HG02970 (cell line): ENCODE data around the gene SBF1.

Experiments used
- ATAC-seq: cut with Tn5 transposase; IDR thresholded peaks from one replicate; pipeline ENCODE4 v1.9.1; 2021; ENCODE audit warnings: mild to moderate bottlenecking, moderate library complexity, moderate number of reproducible peaks; ENCODE audit not compliant: unreplicated experiment, low FRiP score

SBF1 gene

DNA sequence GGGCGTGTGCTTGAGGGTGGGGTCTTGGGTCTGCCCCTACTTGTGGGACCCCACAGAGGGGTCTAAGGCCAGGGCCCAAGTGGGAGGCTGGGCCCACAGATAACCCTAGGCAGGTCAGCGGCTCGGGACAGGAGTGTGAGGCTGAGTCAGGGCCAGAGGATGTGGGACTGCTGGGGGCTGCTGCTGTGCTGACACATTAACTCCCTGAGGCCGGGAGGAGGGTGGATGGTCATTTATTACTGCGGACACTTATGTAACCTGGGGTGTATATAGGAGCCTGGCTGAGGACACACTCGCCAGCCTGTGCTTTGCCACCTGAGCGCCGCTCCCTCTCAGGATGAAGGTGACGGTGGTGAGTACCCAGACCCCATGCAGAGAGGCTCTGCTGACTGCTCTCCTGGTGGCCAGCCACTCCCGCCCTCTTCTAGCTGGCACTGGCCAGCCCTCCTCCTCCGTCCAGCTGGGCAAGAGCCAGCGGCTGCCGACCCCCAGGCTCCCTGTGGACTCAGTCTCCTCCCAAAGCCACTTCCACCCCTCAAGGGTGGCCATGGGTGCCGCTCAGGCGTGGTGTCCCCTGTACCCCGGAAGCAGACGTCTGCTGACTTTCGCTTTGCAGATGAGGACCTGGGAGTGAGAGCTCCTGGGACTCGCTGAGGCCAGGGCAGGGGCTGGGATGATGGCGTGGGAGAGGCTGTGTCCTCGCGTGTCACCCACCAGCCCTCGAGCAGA lies 11.9 kb upstream of the SBF1 start, which contains the start of gene MIOX:
Gene MIOX, plus strand, starts transcription at position 299 of the 729 bp plus-strand sequence. Its CDS starts 39 bp downstream, at position 338.
- ATAC-seq, result no peak

DNA sequence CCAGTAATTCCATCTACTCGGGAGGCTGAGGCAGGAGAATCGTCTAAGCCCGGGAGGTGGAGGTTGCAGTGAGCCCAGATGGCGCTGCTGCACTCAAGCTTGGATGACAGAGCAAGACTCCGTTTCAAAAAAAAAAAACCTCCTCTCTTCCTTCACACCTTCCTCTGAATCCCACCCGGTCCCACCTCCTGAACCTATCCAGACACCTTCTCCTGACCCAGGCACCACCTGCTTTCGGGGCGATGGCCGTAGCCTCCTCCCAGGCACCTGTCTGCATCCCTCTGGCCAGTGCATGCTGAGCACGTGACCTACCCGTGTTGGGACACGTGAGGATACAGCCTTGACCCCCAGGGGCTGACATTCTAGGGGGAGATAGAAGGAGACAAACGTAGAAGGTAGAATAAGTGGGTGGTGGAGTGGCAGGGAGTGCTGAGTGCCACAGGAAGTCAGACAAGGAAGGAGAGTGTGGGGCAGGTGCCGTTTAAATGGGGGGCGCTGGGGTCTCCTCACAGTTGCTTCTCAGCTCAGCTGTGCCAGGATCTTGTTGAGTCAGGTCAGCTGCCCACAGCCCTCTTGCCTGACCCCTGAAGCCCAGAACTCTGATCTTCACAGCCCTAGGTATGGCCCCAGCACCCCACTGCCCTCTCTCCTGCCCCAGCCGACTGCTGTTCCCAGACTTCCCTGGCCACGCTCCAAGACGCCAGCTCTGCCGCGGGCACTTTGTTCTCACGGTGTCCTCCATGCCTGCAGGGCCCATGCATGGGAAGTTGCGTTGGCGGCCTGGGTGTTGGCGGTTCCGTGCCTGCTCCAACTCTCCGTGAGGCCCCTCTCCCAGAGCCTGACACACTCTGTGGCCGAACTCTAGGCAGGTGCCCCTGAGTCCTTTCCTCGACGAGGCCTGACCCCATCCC lies 10.6 kb upstream of the SBF1 start:
- ATAC-seq, result no peak

DNA sequence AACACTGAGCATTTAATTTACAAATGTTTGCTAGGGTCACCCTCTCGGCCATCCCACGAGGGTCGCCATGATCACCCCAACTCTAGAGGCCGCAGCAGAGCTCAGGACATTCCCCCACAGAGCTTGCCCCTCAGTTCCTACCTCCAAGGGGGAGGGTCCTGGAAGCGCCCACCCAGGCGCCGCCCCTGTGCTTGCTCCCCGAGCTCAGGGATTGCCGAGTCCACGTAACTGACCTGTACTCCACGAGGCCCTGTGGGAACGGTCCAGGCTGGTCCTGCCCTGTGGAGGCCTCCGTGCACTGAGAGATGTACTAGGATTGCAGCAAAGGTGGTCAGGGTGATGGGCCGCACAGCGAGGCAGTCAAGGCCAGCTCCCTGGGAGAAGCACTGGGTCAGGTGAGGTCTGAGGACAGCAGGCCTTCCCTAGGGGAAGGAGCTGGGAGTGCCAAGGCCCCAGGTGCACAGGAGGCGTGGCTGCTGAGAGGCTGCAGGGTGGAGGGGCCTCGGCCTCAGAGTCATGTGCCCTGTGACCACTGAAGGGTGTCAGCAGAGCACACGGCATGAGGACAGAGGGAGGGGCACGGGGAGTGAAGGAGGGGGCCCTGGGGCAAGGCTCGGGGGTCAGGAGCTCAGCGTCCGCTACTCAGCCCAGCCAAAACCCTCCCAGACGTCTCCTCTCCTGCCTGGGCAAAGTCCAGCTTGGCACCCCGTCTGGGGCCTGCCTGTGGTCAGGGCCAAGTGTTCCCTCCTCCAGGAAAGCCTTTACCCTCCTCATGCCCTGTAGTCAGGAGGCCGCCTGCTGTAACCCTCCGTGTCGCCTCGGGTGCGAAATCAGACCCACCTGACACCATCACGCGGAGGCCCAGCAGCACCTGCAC lies 9.4 kb upstream of the SBF1 start:
- no peak for ATAC-seq

DNA sequence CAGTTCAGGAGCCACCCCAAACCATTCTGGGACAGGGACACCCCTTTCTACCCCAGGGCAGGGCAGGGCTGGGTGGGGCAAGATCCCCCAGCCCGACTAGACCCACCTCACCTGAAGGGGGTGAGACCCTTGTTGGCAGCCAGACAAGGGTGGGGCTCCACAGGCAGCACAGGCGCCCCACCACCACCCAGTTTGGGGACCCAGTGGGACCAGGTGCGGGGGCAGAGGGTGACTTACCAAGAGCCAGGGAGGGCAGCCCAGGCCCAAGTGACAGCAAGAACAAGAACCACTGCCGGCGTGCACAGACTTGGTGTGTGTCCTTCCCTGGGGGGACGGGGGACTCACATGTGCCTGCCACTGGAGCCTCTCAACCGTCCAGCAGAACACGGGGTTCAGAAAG lies 8.7 kb upstream of the SBF1 start:
- ATAC-seq, result no peak

DNA sequence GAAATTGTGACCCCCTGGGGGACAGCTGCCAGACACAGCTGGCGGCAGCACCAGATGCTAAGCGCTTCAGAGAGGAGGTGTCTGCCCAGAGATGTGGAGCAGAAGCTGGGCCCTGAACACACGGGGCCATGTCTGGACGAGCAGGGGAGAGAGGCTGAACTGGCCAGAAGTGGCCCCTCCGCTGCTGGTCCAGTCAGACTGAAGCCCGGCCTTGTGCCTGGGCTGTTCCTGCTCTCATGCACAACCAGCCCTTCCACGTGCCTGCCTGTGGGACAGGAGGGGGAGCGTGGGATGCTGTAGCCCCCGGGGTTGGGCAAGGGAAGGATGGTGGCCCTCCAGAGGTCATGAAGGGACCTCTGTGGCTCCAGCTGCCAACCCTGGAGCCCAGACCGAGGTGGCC lies 8.3 kb upstream of the SBF1 start:
- ATAC-seq, result no peak

DNA sequence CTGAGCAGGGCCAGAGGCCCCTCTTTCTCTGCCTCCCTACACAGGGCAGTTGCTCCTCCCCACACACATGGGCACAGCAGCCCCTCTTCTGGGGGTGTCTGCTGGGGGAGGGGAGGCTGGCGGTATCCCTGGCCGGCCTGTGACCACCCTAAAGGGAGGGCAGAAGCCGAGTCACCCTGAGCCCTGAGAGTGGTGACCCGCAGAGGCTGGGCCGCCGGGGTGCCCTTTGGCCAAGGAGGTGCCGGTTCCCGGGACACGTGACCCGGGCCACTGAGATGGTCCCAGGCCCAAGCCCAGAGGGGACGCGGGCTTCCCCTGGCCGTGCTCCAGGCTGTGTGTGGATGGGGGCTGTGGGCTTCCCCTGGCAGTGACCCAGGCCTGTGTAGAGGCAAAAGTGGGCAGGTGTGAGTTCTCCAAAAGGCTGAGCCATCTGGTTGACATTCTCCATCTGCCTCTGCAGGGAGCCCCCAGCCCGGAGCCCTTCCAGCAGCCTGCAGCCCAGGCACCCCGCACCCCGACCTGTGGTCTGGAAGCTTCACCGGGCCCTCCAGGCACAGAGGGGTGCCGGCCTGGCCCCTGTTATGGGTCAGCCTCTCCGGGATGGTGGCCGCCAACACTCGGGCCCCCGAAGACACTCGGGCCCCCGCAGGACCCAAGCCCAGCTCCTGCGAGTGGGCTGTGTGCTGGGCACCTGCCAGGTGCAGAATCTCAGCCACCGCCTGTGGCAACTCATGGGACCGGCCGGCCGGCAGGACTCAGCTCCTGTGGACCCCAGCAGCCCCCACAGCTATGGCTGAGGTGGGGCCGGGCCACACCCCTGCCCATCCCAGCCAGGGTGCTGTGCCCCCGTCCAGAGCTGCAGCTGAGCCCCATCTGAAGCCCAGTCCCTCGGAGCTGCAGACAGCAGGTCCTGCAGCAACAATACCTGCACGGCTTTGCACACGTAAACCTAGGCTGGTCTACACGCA lies 7.6 kb upstream of the SBF1 start:
- no peak for ATAC-seq

DNA sequence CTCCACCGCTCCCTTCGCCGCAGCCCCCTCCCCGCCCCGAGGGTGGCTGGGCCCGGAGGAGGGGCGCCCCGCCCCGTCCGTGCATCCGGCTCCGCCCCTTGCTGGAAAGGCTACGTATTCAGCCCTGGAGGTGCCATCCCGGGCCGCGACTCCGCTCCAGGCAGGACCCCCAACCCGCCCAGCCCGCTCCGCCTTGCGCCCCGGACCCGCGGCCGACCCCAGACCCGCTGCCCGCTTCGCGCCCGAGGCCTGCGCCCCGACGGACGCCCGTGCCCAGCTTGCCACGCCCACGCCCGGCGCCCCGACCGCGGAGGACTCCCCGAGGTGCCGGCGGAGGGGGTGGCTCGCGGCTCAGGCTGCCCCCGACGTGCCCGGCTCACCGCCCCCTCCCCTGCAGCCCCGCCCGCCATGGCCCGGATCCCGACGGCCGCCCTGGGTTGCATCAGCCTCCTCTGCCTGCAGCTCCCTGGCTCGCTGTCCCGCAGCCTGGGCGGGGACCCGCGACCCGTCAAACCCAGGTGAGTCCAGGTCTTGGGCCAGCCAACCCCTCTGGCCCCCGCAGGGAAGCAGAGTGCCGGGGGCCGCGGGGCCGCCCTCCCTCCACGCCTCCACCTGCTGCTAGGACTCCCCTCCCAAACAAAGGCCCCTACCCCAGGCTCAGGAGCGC lies 6.7 kb upstream of the SBF1 start, which contains the start of gene ADM2:
Gene ADM2, plus strand, starts transcription at position 104 of the 667 bp plus-strand sequence. Its CDS starts 305 bp downstream, at position 409.
- no peak for ATAC-seq

DNA sequence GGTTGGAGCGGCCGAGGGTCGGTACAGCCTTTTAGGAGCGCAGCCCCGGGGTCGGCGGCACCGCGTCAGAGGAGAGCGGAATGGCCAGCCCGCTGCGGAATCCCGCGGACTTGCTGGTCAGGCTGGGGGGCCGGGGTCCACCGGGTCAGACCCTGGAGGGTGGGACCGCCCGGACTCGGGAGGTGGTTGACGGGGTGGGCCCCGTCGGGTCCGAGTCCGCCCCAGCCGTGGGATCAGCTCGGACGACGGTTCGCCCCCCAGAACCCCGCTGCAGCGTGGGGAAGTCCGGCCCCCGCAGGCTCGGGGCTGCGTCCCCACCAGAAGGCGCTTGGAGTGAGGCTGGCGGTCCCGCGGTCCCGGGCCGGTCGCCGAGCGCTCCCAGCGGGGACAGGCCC lies 6.2 kb upstream of the SBF1 start:
- no peak for ATAC-seq

DNA sequence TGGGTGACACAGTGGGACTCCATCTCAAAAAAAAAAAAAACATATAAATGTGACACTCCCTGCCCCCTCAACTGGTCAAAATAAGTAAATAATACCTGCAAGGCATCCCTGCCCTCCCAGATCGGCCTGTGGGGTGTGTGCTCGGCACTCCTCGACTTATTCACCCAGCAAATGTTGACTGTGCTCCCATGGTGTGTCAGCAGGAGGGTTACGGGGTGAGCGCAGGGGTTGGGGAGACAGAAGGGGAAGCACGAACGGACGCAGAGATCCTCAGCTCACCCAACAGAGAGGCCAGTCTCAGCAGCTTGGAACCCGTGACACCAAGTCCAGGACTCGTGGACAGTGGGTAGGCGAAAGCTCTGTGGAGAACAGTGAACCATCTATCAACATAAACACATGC lies 4.9 kb upstream of the SBF1 start:
- ATAC-seq, result no peak

DNA sequence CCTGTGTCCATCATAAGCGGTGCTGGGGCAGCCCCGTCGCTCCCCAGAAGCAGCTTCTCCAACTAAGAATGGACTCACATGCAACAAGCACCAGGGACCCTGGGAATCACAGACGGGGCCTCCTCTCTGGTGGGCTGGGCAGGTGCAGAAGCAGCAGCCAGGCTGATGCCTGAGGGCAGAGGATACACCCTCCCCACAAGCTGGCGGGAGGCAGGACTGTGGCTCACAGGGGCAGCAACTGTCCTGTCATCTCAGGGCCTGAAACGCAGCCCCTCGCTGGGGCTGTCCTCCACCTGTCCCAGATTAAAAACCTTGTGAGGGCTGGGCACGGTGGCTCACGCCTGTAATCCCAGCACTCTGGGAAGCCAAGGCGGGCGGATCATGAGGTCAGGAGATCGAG lies 3.1 kb upstream of the SBF1 start:
- ATAC-seq, result no peak

DNA sequence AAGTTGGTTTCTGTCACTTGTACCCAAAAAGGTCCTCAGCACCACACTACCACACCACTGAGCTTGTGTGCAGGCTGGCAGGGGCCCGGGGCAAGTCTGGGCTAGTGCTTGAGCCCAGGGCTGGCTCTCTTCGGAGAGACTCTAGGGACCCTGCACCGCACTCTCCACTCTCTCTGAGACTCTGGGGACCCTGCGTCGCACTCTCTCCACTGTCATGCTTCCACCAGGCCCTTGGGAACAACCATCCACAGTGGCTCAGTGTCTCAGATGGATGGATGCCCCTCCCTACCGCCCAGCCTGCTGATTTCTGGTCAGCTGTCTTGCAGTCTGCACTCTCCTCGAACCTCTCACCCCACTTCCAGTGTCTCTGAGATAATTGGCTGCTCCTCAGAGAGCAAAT lies 2.0 kb upstream of the SBF1 start:
- ATAC-seq, result no peak

DNA sequence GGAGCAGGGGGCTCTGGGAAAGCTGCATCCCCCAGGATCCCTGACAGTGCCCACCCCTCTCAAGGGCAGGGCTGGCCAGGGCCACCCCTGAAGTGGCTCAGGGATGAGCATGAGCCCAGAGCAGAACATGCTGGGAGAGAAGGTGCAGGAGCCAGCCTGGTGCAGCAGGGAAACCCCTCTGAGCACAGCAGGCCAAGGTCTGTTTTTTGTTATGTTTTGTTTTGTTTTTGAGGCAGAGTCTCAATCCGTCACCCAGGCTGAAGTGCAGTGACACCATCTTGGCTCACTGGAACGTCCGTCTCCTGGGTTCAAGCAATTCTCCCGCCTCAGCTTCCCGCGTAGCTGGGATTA lies 792 bp upstream of the SBF1 start:
- ATAC-seq, result no peak

DNA sequence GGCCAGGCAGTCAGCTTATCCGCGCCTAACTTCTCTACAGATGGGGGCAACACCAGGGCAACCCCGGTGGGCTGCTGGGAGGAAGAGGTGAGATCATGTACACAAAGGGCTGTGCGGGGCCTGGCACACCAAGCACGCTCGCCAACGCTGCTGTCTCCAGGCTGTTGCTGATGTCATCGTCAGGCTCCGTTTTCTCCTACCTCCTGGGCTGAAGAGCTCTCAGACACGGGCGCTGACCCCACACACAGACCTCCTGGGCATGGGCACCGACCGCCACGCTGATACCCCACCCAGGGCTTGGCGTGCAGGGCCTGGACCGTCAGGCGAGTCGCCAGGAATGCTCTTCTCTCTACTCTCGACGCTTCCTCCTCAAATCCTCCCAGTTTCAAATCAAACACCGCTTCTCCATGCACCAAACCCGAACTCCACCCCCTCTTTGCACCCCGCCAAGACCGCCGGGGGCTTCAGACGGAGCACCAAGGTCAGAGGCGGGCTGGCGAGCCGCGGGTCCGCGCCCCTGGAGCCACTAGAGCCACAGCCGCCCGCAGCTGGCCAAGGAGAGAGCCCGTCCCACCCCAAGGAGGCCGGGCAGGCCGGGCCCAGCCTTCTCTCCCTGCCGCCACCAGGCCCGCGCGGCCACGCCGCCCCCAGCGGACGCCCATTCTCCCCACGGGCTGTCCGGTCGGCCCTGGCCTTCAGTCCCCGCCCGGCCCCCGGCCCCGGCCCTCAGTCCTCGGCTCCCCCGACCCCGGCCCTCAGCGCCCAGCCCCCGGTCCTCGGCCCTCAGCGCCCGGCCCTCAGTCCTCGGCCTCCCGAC lies 772 bp downstream of the SBF1 start:
- ATAC-seq, result no peak

DNA sequence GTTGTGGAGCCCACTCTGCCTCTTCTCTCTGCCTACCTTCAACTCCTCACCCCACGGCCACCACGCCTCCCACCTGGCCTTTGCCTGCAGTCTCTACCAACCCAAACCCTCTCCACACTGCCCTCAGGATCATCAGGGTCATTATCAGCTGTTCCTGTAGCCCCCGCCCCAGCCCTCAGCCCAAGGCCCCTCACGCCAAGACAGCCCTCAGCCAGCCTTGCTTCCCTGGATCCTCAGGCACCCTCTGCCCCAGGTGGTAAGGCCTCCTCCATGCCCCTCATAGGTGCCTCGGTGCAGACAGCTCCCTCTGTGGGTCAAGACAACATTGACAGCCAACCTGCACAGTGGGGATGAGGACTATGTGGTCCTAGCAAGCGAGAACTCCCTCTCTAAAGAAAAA lies 1.7 kb downstream of the SBF1 start:
- no peak for ATAC-seq

DNA sequence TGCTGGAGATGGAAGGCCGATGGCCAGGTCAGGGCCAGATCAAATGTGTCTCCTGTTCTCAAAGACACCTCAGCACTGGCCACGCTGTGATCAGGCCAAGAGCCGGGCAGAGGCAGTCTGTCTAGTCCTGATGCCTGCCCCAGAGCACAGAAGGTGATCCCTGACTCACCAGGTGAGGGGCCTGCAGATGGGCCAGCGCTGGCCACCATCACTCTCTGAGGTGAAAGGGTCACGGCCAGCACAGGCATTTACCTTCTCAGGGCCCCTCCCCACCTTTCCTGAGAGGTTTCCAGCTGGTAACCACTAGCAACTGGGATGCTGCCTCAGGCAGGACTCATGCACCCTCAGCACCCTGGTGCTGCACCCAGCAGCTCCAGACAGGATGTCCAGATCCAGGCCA lies 2.9 kb downstream of the SBF1 start:
- ATAC-seq, result no peak

DNA sequence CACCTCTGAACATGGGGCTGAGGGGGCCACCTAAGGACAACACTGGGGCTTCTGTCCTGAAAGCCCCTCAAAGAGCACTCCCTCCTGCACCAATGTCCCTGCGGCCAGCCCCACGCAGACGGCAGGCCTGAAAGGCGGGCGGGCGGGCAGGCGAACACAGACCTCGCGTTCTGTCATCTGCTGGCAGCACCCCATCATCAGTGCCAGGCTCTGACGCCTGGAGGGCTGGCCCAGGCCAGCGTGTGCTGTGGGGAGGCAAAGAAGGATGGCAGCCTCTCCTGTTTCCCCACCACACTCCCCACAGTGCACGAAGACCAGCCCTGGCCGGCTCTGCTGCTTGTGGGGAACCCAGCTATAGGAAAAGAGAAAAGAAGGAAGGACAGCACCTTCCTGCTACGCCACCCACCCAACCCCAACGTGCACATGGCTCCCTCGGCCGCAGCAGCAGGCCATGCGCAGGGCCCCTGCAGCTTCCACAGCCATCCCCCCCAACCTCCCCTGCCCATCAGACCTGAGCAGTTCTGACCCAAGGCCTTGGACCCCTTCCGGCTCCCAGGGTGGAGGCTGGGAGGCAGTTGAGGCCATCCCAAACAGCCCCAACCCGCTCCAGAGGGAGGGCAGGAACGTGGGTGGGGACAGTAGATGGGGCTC lies 3.5 kb downstream of the SBF1 start:
- ATAC-seq, result no peak

DNA sequence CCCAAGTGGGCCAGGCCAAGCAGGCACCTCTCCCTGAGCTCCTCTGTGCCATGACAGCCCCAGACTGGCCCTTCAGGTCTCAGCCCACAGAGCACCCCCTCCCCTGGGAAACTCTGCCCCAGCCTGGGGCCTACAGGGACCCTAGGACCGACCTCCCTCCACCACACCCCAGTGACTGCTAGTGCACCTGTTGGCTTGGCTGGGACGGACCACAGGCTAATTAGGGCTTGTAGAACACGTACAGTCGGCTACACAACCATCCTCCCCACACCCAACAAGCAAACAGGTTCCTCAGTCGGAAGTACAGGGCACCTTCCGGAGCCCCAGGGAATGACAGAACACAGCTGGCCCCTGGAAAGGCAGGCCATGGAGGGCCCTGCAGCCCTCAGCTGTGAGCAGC lies 4.3 kb downstream of the SBF1 start:
- no peak for ATAC-seq
